Endothelial cell (in vitro differentiated cells): Measurements from ENCODE around the gene TMEM225. TPM values are rescaled to one million over a fixed set of nuclear protein-coding genes. Genes with fewer than 3 reads are reported as not detected.

Source experiments
- DNase-seq: peaks from one replicate; pipeline ENCODE4 v3.0.0; 2021; ENCODE audit warnings: low spot score
- H3K27ac Mint-ChIP-seq: one replicate; pipeline ENCODE4 v1.8.0; 2021; ENCODE audit warnings: mixed read lengths, inconsistent platforms; ENCODE audit not compliant: unreplicated experiment
- H3K27me3 Mint-ChIP-seq: one replicate; pipeline ENCODE4 v1.8.0; 2021; ENCODE audit warnings: mild to moderate bottlenecking, moderate library complexity, mixed read lengths, inconsistent platforms; ENCODE audit not compliant: unreplicated experiment
- H3K36me3 Mint-ChIP-seq: one replicate; pipeline ENCODE4 v1.8.0; 2021; ENCODE audit warnings: mild to moderate bottlenecking, low read depth, mixed read lengths, inconsistent platforms; ENCODE audit not compliant: unreplicated experiment
- H3K4me1 Mint-ChIP-seq: one replicate; pipeline ENCODE4 v1.8.0; 2021; ENCODE audit warnings: mild to moderate bottlenecking, mixed read lengths, inconsistent platforms; ENCODE audit not compliant: unreplicated experiment
- H3K4me3 Mint-ChIP-seq: one replicate; pipeline ENCODE4 v1.8.0; 2021; ENCODE audit warnings: mild to moderate bottlenecking, mixed read lengths, inconsistent platforms; ENCODE audit not compliant: unreplicated experiment
- H3K9me3 Mint-ChIP-seq: one replicate; pipeline ENCODE4 v1.8.0; 2021; ENCODE audit warnings: mixed read lengths, inconsistent platforms; ENCODE audit not compliant: unreplicated experiment
- CTCF ChIP-seq: fragments of 200-600 bp; sonication (generic); IDR thresholded peaks from one replicate; pipeline ENCODE4 v1.5.0; 2021; ENCODE audit warnings: antibody characterized with exemption; ENCODE audit not compliant: unreplicated experiment
- total RNA-seq: library from RNA; stranded (reverse); fragmentation: NEBNext Ultra II Directional; extraction: Animal tissue kit (Norgen Biotek cat#: 25700); gene quantifications from one replicate; pipeline ENCODE4 v1.2.1, GENCODE V29; 2021; ENCODE audit not compliant: unreplicated experiment

The TMEM225 gene
- total RNA-seq, 1 donor from 2014 or later, result not detected

- no peak for DNase-seq
- Mint-ChIP-seq H3K27ac (no peak overlapping the region), H3K27me3 (peaks cover 5% of the 10 kb centered on the region), H3K9me3 (no peaks in the 10 kb centered on the region), H3K4me3 (no peak overlapping the region), H3K4me1 (peaks cover 10% of the 10 kb centered on the region), H3K36me3 (no peaks in the 10 kb centered on the region)
- no peak for TF ChIP-seq CTCF
These were observed 44.3 kb downstream of the TMEM225 start for GRCh38 chr11:123841174-123841573.

- Mint-ChIP-seq H3K4me1 (peaks cover 10% of the 10 kb centered on the region), H3K4me3 (no peak overlapping the region), H3K36me3 (no peaks in the 10 kb centered on the region), H3K9me3 (no peaks in the 10 kb centered on the region), H3K27me3 (peaks cover 6% of the 10 kb centered on the region), H3K27ac (no peak overlapping the region)
- DNase-seq, result no peak
- TF ChIP-seq CTCF, result no peak
These were observed 46.3 kb downstream of the TMEM225 start for GRCh38 chr11:123839131-123839530.

- H3K27ac Mint-ChIP-seq, result no peak overlapping the region
- DNase-seq, result no peak
- H3K9me3 Mint-ChIP-seq, result no peaks in the 10 kb centered on the region
- no peak overlapping the region for H3K4me3 Mint-ChIP-seq
- peaks cover 10% of the 10 kb centered on the region for H3K4me1 Mint-ChIP-seq
- H3K36me3 Mint-ChIP-seq, result no peaks in the 10 kb centered on the region
- no peak for TF ChIP-seq CTCF
- H3K27me3 Mint-ChIP-seq, result peaks cover 6% of the 10 kb centered on the region
These were observed 46.8 kb downstream of the TMEM225 start for GRCh38 chr11:123838659-123839058.

GRCh38 chr11:123838199-123838598, 47.3 kb downstream of the TMEM225 start:
- TF ChIP-seq CTCF, result no peak
- DNase-seq, result no peak
- Mint-ChIP-seq H3K4me3 (no peak overlapping the region), H3K36me3 (no peaks in the 10 kb centered on the region), H3K9me3 (no peaks in the 10 kb centered on the region), H3K4me1 (peaks cover 10% of the 10 kb centered on the region), H3K27ac (no peak overlapping the region), H3K27me3 (peaks cover 6% of the 10 kb centered on the region)

- no peaks in the 10 kb centered on the region for H3K9me3 Mint-ChIP-seq
- DNase-seq, result no peak
- no peaks in the 10 kb centered on the region for H3K36me3 Mint-ChIP-seq
- no peak overlapping the region for H3K27ac Mint-ChIP-seq
- H3K4me1 Mint-ChIP-seq, result no peaks in the 10 kb centered on the region
- H3K27me3 Mint-ChIP-seq, result peaks cover 6% of the 10 kb centered on the region
- no peak for TF ChIP-seq CTCF
- no peak overlapping the region for H3K4me3 Mint-ChIP-seq
These were observed 52.4 kb downstream of the TMEM225 start for GRCh38 chr11:123833095-123833494.

Other genes starting within 250 kb of the TMEM225 start
- 34.1 TPM for gene SCN3B, start 231.0 kb downstream of the TMEM225 start, total RNA-seq
- 13.8 TPM for gene ZNF202, start 144.0 kb downstream of the TMEM225 start, total RNA-seq
- gene OR6X1, start 131.2 kb downstream of the TMEM225 start, total RNA-seq, result not detected
- gene OR6M1, start 79.3 kb downstream of the TMEM225 start, total RNA-seq, result not detected
- not detected for gene OR8D4, start 16.5 kb upstream of the TMEM225 start, total RNA-seq
- gene OR4D5, start 53.9 kb upstream of the TMEM225 start, total RNA-seq, result not detected
- not detected for gene OR6T1, start 58.2 kb upstream of the TMEM225 start, total RNA-seq
- not detected for gene OR10S1, start 92.1 kb upstream of the TMEM225 start, total RNA-seq
- not detected for gene OR10G6, start 109.5 kb upstream of the TMEM225 start, total RNA-seq
- not detected for gene OR10G4, start 127.3 kb upstream of the TMEM225 start, total RNA-seq
- gene OR10G9, start 137.3 kb upstream of the TMEM225 start, total RNA-seq, result not detected
- not detected for gene OR10G8, start 141.1 kb upstream of the TMEM225 start, total RNA-seq
- gene OR10G7, start 155.7 kb upstream of the TMEM225 start, total RNA-seq, result not detected
- 64.5 TPM for gene VWA5A, start 229.8 kb upstream of the TMEM225 start, total RNA-seq